Stimulated activated CD4-positive, alpha-beta T cell treated with anti-CD3 and anti-CD28 coated beads, Interleukin-4, amount 100 ng/mL, for 1 hour (primary cell): Measurements from ENCODE around the gene RABGGTB.
"Not testable (repeated sequence)": the region's sequence is repeated elsewhere in the genome, so short reads cannot be mapped to it uniquely, and the experiment has no call there.

Experiments
- DNase-seq: peaks from one replicate; pipeline ENCODE4 v3.0.0-alpha.2; 2020

Gene RABGGTB

GRCh38 chr1:75785983-75786853 is at the start of gene RABGGTB:
TSS of gene RABGGTB (plus strand) at chr1:75786256. CDS start at chr1:75786272, 16 bp downstream.
- peak; percentile 94 for DNase-seq

- DNase-seq: no peak
These were observed 43.9 kb upstream of the RABGGTB start for GRCh38 chr1:75742047-75742625.

- DNase-seq: no peak
These were observed 40.8 kb upstream of the RABGGTB start for GRCh38 chr1:75745276-75745675.

- DNase-seq: not testable (repeated sequence)
These were observed 28.8 kb upstream of the RABGGTB start for GRCh38 chr1:75757210-75757609.

GRCh38 chr1:75758543-75758942 is 27.5 kb upstream of the RABGGTB start:
- not testable (repeated sequence) for DNase-seq

GRCh38 chr1:75764057-75764655 is 21.9 kb upstream of the RABGGTB start:
- no peak for DNase-seq

GRCh38 chr1:75765697-75766355 is 20.2 kb upstream of the RABGGTB start:
- DNase-seq: no peak

- no peak for DNase-seq
These were observed 18.0 kb upstream of the RABGGTB start for GRCh38 chr1:75768016-75768415.

- no peak for DNase-seq
These were observed 15.3 kb upstream of the RABGGTB start for GRCh38 chr1:75770761-75771160.

- no peak for DNase-seq
These were observed 14.1 kb upstream of the RABGGTB start for GRCh38 chr1:75771978-75772377.

GRCh38 chr1:75777812-75778211 is 8.2 kb upstream of the RABGGTB start:
- DNase-seq: not testable (repeated sequence)

GRCh38 chr1:75778694-75779093 is 7.4 kb upstream of the RABGGTB start:
- DNase-seq: not testable (repeated sequence)

GRCh38 chr1:75780183-75780582 is 5.9 kb upstream of the RABGGTB start:
- DNase-seq: not testable (repeated sequence)

GRCh38 chr1:75783920-75784319 is 2.1 kb upstream of the RABGGTB start:
- not testable (repeated sequence) for DNase-seq

- DNase-seq: no peak
These were observed 605 bp upstream of the RABGGTB start for GRCh38 chr1:75785320-75785982.

GRCh38 chr1:75786901-75787493 is 941 bp downstream of the RABGGTB start:
- no peak for DNase-seq

GRCh38 chr1:75787524-75787923 is 1.5 kb downstream of the RABGGTB start:
- no peak for DNase-seq

GRCh38 chr1:75789988-75790387 is 3.9 kb downstream of the RABGGTB start:
- no peak for DNase-seq

- no peak for DNase-seq
These were observed 5.0 kb downstream of the RABGGTB start for GRCh38 chr1:75791022-75791421.

- DNase-seq: no peak
These were observed 6.0 kb downstream of the RABGGTB start for GRCh38 chr1:75792091-75792490.

GRCh38 chr1:75794382-75794781 is 8.3 kb downstream of the RABGGTB start:
- no peak for DNase-seq

- no peak for DNase-seq
These were observed 9.7 kb downstream of the RABGGTB start for GRCh38 chr1:75795703-75796193.
